SK-N-SH (cell line): ENCODE data around the gene TBL1Y. TPM values are rescaled to one million over a fixed set of nuclear protein-coding genes. Genes with fewer than 3 reads are reported as not detected.

Experiments used
- CTCF ChIA-PET: fragments of 300-600, 350-600 bp; formaldehyde crosslinking; extraction: SDS; loops from one replicate; lab custom pipeline; 2021; lab: Yijun Ruan, JAX
- POLR2A ChIA-PET: fragments of 350-600 bp; sonication (Branson Sonifier 250); formaldehyde crosslinking; extraction: SDS; loops from one replicate; lab custom pipeline; 2020; ENCODE audit warnings: antibody characterized with exemption, inconsistent platforms; lab: Yijun Ruan, JAX
- DNase-seq: peaks from one replicate; pipeline ENCODE4 v3.0.0; 2012
- H2AFZ ChIP-seq: fragments of 200-600 bp; sonication (generic); 2 replicates; pipeline ENCODE4 v1.8.1; 2016; ENCODE audit warnings: antibody characterized with exemption, mild to moderate bottlenecking, low read depth
- H3F3A ChIP-seq: fragments of 200-600 bp; sonication (generic); replicated peaks from 2 replicates; pipeline ENCODE3; 2016; ENCODE audit warnings: antibody characterized with exemption, mild to moderate bottlenecking; ENCODE audit not compliant: insufficient read depth
- H3K27ac ChIP-seq, 2 experiments: fragments of 200-500 bp in 1 of 2; fragments of 200-600 bp in 1 of 2; sonication (Bioruptor generic) in 1 of 2; sonication (generic), shearing (Covaris generic) in 1 of 2; 2 replicates each; pipeline versions ENCODE4 v1.5.1 to v1.6.1; 2014 to 2016; ENCODE audit warnings: low read depth in 2 of 2, inconsistent platforms in 1 of 2, low read length in 1 of 2, mild to moderate bottlenecking in 1 of 2, mixed read lengths in 1 of 2
- H3K27me3 ChIP-seq: fragments of 200-600 bp; sonication (generic), shearing (Covaris generic); 2 replicates; pipeline ENCODE4 v1.6.1; 2016; ENCODE audit warnings: mixed run types; ENCODE audit not compliant: insufficient read depth
- H3K36me3 ChIP-seq, 2 experiments: fragments of 200-500 bp in 1 of 2; fragments of 200-600 bp in 1 of 2; sonication (Bioruptor generic) in 1 of 2; sonication (generic) in 1 of 2; replicated peaks in 1 of 2; 2 replicates each; pipeline versions ENCODE3 to v1.5.1; 2014 to 2016; ENCODE audit warnings: low read length in 1 of 2, mild to moderate bottlenecking in 1 of 2; ENCODE audit not compliant: insufficient read depth in 2 of 2, control insufficient read depth in 1 of 2
- H3K4me1 ChIP-seq, 2 experiments: fragments of 200-500 bp in 1 of 2; fragments of 200-600 bp in 1 of 2; sonication (Bioruptor generic) in 1 of 2; sonication (generic), shearing (Covaris generic) in 1 of 2; 2 replicates each; pipeline versions ENCODE4 v1.5.1 to v1.6.1; 2014 to 2016; ENCODE audit warnings: low read depth in 1 of 2, low read length in 1 of 2, mixed run types in 1 of 2; ENCODE audit not compliant: insufficient read depth in 2 of 2, control insufficient read depth in 1 of 2
- H3K4me2 ChIP-seq: fragments of 200-600 bp; sonication (generic), shearing (Covaris generic); 2 replicates; pipeline ENCODE4 v1.6.1; 2017; ENCODE audit warnings: mixed run types
- H3K4me3 ChIP-seq, 2 experiments: fragments of 200-500 bp in 1 of 2; fragments of 200-600 bp in 1 of 2; sonication (Bioruptor generic) in 1 of 2; sonication (generic), shearing (Covaris generic) in 1 of 2; 2 replicates each; pipeline versions ENCODE4 v1.5.1 to v1.8.1; 2014 to 2016; ENCODE audit warnings: low read depth in 2 of 2, inconsistent platforms in 1 of 2, low read length in 1 of 2, mild to moderate bottlenecking in 1 of 2, mixed read lengths in 1 of 2, moderate library complexity in 1 of 2
- H3K79me2 ChIP-seq: fragments of 200-600 bp; sonication (generic); 2 replicates; pipeline ENCODE4 v1.8.1; 2017; ENCODE audit warnings: mild to moderate bottlenecking; ENCODE audit not compliant: insufficient read depth
- H3K9ac ChIP-seq: fragments of 200-600 bp; sonication (generic); 2 replicates; pipeline ENCODE4 v1.6.1; 2017; ENCODE audit warnings: mixed run types
- H3K9me2 ChIP-seq: fragments of 200-600 bp; sonication (generic); 2 replicates; pipeline ENCODE4 v1.6.1; 2017; ENCODE audit warnings: mixed run types
- H3K9me3 ChIP-seq: fragments of 200-600 bp; sonication (generic); 2 replicates; pipeline ENCODE4 v1.6.1; 2017; ENCODE audit warnings: mixed run types, mild to moderate bottlenecking, moderate library complexity
- H4K20me1 ChIP-seq: fragments of 200-600 bp; sonication (generic); 2 replicates; pipeline ENCODE4 v1.6.1; 2017; ENCODE audit warnings: mild to moderate bottlenecking, mixed run types; ENCODE audit not compliant: insufficient read depth
- CHD2 ChIP-seq: fragments of 150-350 bp; IDR thresholded peaks from 2 replicates; pipeline ENCODE4 v1.6.1; 2018; ENCODE audit warnings: low read length; ENCODE audit not compliant: partially characterized antibody
- ELF1 ChIP-seq: IDR thresholded peaks from 2 replicates; pipeline ENCODE4 v1.4.0; 2012
- EZH2phosphoT487 ChIP-seq: fragments of 200-600 bp; sonication (generic); IDR thresholded peaks from 2 replicates; pipeline ENCODE4 v1.6.1; 2017; ENCODE audit warnings: low read depth, mixed run types, mild to moderate bottlenecking, antibody characterized with exemption, moderate library complexity, borderline replicate concordance
- FOSL2 ChIP-seq: IDR thresholded peaks from 2 replicates; pipeline ENCODE4 v1.4.0; 2012; ENCODE audit warnings: low read depth, mild to moderate bottlenecking, moderate library complexity, borderline replicate concordance
- FOXJ3 ChIP-seq: sonication (generic); formaldehyde crosslinking; IDR thresholded peaks from 2 replicates; pipeline ENCODE4 v1.5.1; 2020; ENCODE audit warnings: mild to moderate bottlenecking, missing genetic modification reagents
- FOXM1 ChIP-seq: IDR thresholded peaks from 2 replicates; pipeline ENCODE4 v1.4.0; 2012; ENCODE audit warnings: low read depth, mild to moderate bottlenecking
- JUND ChIP-seq: IDR thresholded peaks from 2 replicates; pipeline ENCODE4 v1.4.0; 2012
- NFIC ChIP-seq: IDR thresholded peaks from 2 replicates; pipeline ENCODE4 v1.4.0; 2012; ENCODE audit warnings: borderline replicate concordance
- NRF1 ChIP-seq: IDR thresholded peaks from 2 replicates; pipeline ENCODE4 v1.6.1; 2012; ENCODE audit warnings: low read depth, mild to moderate bottlenecking, low read length
- RCOR1 ChIP-seq: fragments of 150-350 bp; IDR thresholded peaks from 2 replicates; pipeline ENCODE4 v1.6.1; 2017; ENCODE audit warnings: antibody characterized with exemption, low read length
- SIN3A ChIP-seq: IDR thresholded peaks from 2 replicates; pipeline ENCODE4 v1.6.1; 2012; ENCODE audit warnings: low read depth, mild to moderate bottlenecking, low read length, moderate library complexity, borderline replicate concordance
- SMC3 ChIP-seq: IDR thresholded peaks from 2 replicates; pipeline ENCODE4 v1.6.1; 2012; ENCODE audit warnings: low read depth, low read length, improper control_type of control experiment
- TAF1 ChIP-seq: IDR thresholded peaks from 2 replicates; pipeline ENCODE4 v1.6.1; 2012; ENCODE audit warnings: low read depth, mild to moderate bottlenecking, low read length, moderate library complexity, borderline replicate concordance
- TCF12 ChIP-seq: IDR thresholded peaks from 2 replicates; pipeline ENCODE4 v1.4.0; 2012
- YY1 ChIP-seq: IDR thresholded peaks from 2 replicates; pipeline ENCODE4 v1.4.0; 2012; ENCODE audit warnings: low read depth, mild to moderate bottlenecking
- WGBS: methylation state at CpG from one replicate; pipeline ENCODE4 v1.1.6; 2017; ENCODE audit warnings: low lambda C conversion rate; 5-methylcytosine and 5-hydroxymethylcytosine counted together
- polyA plus RNA-seq, 3 experiments: library from polyadenylated mRNA; depleted of rRNA; stranded (reverse); fragments of >200 nt; gene quantifications; 2 replicates each; pipeline ENCODE4 v1.2.3, GENCODE V29; 2012
- TF ChIP-seq, protein P1 (sequence below): fragments of 150-350 bp; IDR thresholded peaks from 2 replicates; pipeline ENCODE4 v1.6.1; 2017; ENCODE audit warnings: antibody characterized with exemption, low read length, low read depth, borderline replicate concordance
- TF ChIP-seq, protein P2 (sequence below): IDR thresholded peaks from 2 replicates; pipeline ENCODE4 v1.4.0; 2012; ENCODE audit warnings: low read depth
- TF ChIP-seq, protein P3 (sequence below): IDR thresholded peaks from 2 replicates; pipeline ENCODE4 v1.4.0; 2012; ENCODE audit warnings: low read depth, borderline replicate concordance

Gene TBL1Y
- polyA plus RNA-seq, 1 of the 3 experiments (the other 2 are of a cell fraction), result not detected

DNA sequence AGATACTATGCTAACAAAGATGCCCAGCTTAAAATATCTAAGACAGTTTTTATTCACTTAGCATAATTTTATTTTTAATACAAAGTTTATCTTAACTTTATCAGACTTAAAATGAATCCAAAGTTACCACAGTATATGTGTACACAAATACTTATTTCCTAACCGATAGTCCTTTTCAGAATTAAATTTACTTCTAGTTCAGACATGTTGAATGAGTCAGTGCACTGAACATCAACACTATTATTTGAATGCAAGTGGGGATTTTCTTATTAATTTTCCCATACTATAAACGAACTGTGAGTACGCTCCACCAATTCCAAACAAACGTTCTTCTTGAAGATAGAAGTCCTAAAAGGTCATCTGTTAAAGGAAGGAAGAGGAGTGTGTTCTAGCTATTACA, 39.5 kb downstream of the TBL1Y start:
- no peaks in the 10 kb centered on the region for H3K79me2 ChIP-seq
- POLR2A ChIA-PET, result no interaction called here
- WGBS, result no CpG with 5 or more reads among the region's 4 CpGs

DNA sequence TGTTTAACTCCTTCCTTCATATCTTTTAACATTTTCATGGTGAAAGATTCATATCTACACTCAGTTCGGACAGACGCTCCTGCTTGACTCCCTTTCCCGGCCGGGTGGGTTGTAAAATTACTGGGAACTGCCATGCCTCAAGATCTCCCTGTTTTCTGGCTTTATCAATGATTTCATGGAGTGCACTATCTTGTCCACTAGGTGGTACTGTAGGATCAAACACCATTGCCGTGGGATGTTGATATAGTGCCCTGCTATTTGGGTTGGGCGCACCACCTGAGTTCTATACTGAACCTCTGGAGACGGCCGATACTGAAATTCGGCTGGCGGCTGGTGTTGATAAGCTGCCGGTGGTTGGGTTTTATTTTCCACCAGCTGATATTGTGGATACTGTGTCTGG, 54.2 kb downstream of the TBL1Y start:
- no peaks in the 10 kb centered on the region for H3K9me2 ChIP-seq
- H3K27ac ChIP-seq, result no peak overlapping the region
- no peaks in the 10 kb centered on the region for H3K9me3 ChIP-seq
- ChIA-PET POLR2A (no interaction called here), CTCF (no interaction called here)
- no peak overlapping the region for H3K4me2 ChIP-seq
- no peaks in the 10 kb centered on the region for H3K79me2 ChIP-seq
- H4K20me1 ChIP-seq, result no peaks in the 10 kb centered on the region
- DNase-seq, result no peak
- H3K9ac ChIP-seq, result no peak overlapping the region
- no peaks in the 10 kb centered on the region for H3K4me1 ChIP-seq
- H2AFZ ChIP-seq, result no peak overlapping the region
- no peaks in the 10 kb centered on the region for H3K36me3 ChIP-seq
- no peak overlapping the region; a peak in 1 of 4 replicates for H3K4me3 ChIP-seq
- no peaks in the 10 kb centered on the region for H3F3A ChIP-seq
- no peak for TF ChIP-seq NFIC
- no peak for TF ChIP-seq TCF12
- TF ChIP-seq, protein P1, sequence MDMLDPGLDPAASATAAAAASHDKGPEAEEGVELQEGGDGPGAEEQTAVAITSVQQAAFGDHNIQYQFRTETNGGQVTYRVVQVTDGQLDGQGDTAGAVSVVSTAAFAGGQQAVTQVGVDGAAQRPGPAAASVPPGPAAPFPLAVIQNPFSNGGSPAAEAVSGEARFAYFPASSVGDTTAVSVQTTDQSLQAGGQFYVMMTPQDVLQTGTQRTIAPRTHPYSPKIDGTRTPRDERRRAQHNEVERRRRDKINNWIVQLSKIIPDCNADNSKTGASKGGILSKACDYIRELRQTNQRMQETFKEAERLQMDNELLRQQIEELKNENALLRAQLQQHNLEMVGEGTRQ, result no peak
- no peak for TF ChIP-seq YY1
- TF ChIP-seq RCOR1, result no peak
- TF ChIP-seq ELF1, result no peak
- no peak for TF ChIP-seq FOSL2
- WGBS, result no CpG with 5 or more reads among the region's 11 CpGs
- H3K27me3 ChIP-seq, result no peaks in the 10 kb centered on the region

More for the DNA sequence above, 39.5 kb downstream of the TBL1Y start:
- Histone ChIP-seq H3K4me2 (no peak overlapping the region), H3K9ac (no peak overlapping the region), H3K9me3 (no peaks in the 10 kb centered on the region), H3K9me2 (no peaks in the 10 kb centered on the region), H2AFZ (no peak overlapping the region), H3F3A (no peaks in the 10 kb centered on the region), H3K27me3 (no peaks in the 10 kb centered on the region), H3K27ac (no peak overlapping the region), H3K36me3 (no peaks in the 10 kb centered on the region), H4K20me1 (no peaks in the 10 kb centered on the region), H3K4me1 (no peaks in the 10 kb centered on the region), H3K4me3 (no peak overlapping the region)
- CTCF ChIA-PET, result no interaction called here
- no peak for DNase-seq
- TF ChIP-seq, protein P2, sequence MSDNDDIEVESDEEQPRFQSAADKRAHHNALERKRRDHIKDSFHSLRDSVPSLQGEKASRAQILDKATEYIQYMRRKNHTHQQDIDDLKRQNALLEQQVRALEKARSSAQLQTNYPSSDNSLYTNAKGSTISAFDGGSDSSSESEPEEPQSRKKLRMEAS, result no peak
- no peak for TF ChIP-seq FOXJ3 (CRISPR knock-in tag)
- TF ChIP-seq EZH2phosphoT487, result no peak
- no peak for TF ChIP-seq SMC3
- TF ChIP-seq, protein P3, sequence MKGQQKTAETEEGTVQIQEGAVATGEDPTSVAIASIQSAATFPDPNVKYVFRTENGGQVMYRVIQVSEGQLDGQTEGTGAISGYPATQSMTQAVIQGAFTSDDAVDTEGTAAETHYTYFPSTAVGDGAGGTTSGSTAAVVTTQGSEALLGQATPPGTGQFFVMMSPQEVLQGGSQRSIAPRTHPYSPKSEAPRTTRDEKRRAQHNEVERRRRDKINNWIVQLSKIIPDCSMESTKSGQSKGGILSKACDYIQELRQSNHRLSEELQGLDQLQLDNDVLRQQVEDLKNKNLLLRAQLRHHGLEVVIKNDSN, result no peak
- no peak for TF ChIP-seq CHD2
- no peak for TF ChIP-seq TAF1
- TF ChIP-seq FOXM1, result no peak
- no peak for TF ChIP-seq SIN3A
- TF ChIP-seq JUND, result no peak
- TF ChIP-seq NRF1, result no peak
- TF ChIP-seq, protein P1, result no peak
